GM18499 (cell line): ENCODE results near the gene ABHD16A.

Experiments used
- ATAC-seq: cut with Tn5 transposase; IDR thresholded peaks from one replicate; pipeline ENCODE4 v1.9.1; 2021; ENCODE audit warnings: moderate number of reproducible peaks; ENCODE audit not compliant: insufficient read depth, unreplicated experiment

ABHD16A gene

DNA sequence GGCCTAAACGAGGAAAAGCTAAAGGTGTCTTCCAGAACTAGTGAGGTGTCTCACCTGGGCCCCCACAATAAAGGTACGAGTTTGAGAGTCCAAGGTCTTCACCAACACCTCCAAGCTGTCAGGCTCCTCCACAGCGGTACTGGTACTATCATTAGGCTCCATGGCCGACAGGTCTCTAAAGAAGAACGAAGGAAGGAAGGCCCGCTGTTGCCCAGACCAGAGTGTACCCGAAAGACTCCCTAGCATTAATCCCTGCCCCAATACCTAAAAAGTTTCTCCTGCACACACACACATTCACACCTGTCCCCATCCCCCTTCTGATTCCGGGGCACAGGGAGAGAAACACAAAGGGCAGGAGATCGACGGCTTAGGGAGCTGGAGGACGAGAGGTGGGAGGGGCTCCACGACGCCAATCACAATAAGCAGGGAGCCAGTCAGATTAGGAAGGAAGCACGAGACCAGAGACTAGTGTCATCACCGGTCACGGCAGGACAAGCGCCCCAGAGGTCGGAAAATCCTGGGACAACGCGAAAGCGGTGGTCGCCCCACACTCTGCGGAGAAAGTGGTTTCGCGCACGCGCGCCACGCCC lies 51.4 kb downstream of the ABHD16A start:
- ATAC-seq, result no peak

DNA sequence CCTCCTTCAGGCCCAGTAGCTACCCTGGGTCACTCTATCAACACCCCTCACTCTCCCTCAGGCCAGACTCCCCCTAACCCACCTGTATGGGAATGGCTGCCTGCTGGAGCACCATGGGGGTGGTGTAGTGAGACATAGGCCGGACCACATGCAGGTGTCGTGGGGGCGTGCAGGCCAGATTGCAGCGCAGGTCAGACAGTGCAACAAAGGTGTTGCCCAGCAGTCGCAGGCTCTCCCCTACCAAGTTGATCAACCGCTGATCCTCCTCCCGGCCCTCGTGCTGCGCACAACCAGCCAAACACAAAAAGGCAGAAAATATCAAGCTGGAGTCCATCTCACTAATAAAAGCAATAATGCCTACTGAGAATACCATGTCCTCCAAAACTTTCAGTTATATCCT lies 57.8 kb downstream of the ABHD16A start:
- no peak for ATAC-seq

DNA sequence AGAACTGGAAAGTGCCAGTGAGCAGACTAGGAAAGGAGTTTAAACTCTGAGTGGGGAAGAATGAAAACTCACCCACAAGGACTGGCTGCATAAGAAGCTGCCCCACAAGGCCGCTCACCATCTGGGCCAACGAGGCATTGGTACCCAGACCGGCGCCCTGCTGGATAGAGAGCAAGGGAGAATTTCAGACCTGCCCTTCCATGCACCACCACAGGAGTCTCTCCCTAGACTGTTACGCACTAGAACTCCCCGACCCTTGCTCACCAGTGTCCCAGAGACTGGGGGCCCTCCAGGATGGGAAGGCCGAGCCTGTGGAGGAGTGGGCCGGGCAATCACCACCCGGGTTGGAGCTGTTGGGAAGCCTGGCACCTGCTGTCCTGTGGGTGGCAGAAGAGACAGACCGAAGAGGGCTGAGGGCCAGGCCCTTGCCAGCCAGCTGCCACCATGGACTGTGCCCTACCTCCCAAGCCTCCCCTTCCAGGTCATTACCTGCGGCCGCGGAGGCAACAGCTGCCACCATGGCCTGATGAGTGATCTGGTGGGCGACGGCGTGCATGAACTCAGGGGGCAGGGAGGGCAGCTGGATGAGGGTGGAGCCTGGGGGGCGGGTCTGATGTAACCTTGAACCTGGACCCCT lies 59.2 kb downstream of the ABHD16A start:
- no peak for ATAC-seq

DNA sequence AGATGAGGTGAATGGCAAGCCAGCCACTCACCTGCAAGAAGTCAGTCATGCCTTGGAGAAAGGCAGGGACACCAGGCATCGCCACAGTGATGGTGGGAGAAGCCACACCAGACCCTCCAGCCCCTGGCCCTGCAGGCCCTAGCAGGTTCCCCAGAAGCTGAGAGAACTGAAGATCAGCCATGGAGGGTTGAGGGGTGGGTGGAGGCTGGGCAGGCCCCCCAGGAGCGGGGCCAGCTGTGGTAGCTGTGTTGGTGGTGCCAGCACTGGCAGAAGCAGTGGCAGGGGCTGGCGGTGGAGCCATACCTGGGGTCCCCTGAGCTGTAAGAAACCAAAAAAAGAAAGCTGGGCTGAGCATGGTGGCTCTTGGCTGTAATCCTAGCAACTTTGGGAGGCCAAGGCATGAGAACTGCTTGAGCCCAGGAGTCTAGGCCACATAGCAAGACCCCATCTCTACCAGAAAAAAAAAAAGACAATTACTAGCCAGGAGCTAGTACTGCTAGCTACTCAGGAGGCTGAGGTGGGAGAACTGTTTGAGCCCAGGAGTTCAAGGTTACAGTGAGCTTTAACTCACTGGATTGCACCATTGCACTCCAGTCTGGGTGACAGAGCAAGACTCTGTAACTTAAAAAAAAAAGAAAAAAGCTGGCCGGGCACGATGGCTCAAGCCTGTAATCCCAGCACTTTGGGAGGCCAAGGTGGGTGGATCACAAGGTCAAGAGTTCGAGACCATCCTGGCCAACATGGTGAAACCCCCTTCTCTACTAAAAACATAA lies 60.1 kb downstream of the ABHD16A start:
- no peak for ATAC-seq

DNA sequence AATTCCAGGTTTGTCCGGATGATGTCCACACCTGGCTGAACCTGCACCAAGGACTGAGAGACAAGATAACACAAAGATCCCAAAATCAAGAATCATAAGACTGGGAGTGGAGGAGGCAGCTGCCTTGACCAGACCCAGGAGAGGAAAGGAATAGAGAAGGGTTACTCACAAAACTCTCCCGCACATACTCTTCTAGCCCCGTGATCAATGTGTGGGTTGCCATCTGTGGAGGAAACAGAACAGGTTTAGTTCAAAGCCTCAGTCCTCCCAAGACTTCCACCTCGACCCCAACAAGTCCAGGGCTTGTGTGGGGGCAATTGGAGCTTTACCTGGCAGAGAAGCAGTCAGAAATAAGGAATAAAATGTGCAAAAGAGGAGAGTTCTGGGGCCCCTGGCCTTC lies 61.8 kb downstream of the ABHD16A start:
- ATAC-seq, result no peak

DNA sequence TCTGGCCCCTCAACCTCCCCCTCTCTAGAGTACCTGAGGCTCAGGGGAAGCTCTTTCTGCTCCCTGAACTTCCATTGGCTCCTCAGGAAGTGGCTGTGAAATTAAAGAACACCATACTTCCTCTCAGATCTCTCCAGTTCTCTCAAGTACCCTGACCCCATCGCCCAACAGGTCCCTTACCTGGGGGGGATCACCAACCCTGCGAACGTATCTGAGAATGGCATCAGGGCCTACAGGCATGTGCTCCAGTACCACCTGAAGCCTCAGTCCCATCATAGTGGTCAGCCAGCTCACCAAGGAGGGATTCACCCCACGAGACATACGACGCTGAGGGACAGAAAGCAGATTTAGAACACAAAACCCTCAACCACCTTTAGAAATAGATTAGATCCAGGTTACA lies 62.5 kb downstream of the ABHD16A start:
- no peak for ATAC-seq

DNA sequence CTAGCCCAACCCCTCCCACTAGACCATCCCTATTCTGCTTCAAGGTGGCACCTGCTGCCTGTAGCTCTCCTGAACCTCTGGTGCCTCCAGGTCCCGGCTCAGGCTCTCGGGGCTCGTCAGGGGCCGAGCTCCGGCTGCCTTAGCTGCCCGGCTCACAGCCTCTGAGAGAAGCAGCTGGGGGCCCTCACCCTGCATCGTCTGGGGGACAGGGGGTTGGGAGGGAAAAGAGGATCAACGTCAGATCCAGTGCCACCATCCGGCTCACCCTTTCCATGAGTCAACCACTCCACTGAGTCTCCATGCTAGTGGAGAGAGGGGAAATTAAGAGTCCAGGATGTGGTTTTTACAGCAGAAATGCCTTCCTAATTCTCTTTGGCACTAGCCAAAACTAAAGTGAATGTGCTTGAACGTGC lies 63.7 kb downstream of the ABHD16A start:
- ATAC-seq, result no peak

DNA sequence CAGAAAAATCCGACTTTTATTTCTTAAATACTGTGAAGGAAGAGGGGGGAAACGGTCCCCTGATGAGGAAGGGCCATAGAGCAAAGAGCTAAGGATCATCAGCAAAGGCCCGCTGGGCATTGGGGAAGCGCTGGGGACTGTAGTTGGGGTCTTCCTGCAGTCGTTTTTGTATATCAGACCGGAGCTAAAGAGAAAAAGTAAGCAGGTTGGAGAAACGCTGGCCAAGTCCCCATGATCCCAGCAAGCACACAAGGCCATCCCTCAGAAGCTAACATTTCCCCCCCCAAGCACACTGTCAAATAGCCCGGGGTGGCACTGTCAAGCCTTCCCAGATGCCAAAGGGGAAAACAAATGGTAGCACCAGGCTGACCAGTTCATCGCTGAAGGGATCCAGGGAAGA lies 64.1 kb downstream of the ABHD16A start:
- no peak for ATAC-seq
